KMS-11 (cell line): Measurements from ENCODE around the gene HPCAL1.

ENCODE experiments used
- H2AFZ ChIP-seq: fragments of 200-600 bp; sonication (generic); 2 replicates; pipeline ENCODE4 v1.6.1; 2016; ENCODE audit warnings: antibody characterized with exemption, mixed run types, low read depth
- H3K27ac ChIP-seq: fragments of 200-600 bp; sonication (generic); 2 replicates; pipeline ENCODE4 v1.6.1; 2016; ENCODE audit warnings: mild to moderate bottlenecking, mixed run types
- H3K27me3 ChIP-seq: fragments of 200-600 bp; sonication (generic); 2 replicates; pipeline ENCODE4 v1.6.1; 2017; ENCODE audit warnings: mild to moderate bottlenecking, low read depth, mixed run types, moderate library complexity; ENCODE audit not compliant: insufficient read depth
- H3K36me3 ChIP-seq: fragments of 200-600 bp; sonication (generic); 2 replicates; pipeline ENCODE4 v1.6.1; 2017; ENCODE audit warnings: mild to moderate bottlenecking, mixed run types; ENCODE audit not compliant: insufficient read depth
- H3K4me1 ChIP-seq: fragments of 200-600 bp; sonication (generic); 2 replicates; pipeline ENCODE4 v1.6.1; 2016; ENCODE audit warnings: mild to moderate bottlenecking, low read depth, mixed run types; ENCODE audit not compliant: poor library complexity, severe bottlenecking
- H3K4me2 ChIP-seq: fragments of 200-600 bp; sonication (generic); 2 replicates; pipeline ENCODE4 v1.7.0; 2016; ENCODE audit warnings: mild to moderate bottlenecking, mixed run types
- H3K4me3 ChIP-seq: fragments of 200-600 bp; sonication (generic); IDR thresholded peaks from 2 replicates; pipeline ENCODE4 v1.6.1; 2017; ENCODE audit warnings: low read depth, low read length, mixed read lengths; ENCODE audit not compliant: insufficient read depth
- H3K79me2 ChIP-seq: fragments of 200-600 bp; sonication (generic); 2 replicates; pipeline ENCODE4 v1.6.1; 2016; ENCODE audit warnings: low read depth, mixed run types; ENCODE audit not compliant: insufficient read depth
- H3K9ac ChIP-seq: fragments of 200-600 bp; sonication (generic); 2 replicates; pipeline ENCODE4 v1.6.1; 2016; ENCODE audit warnings: mild to moderate bottlenecking, mixed run types
- H4K20me1 ChIP-seq: fragments of 200-600 bp; sonication (generic); 2 replicates; pipeline ENCODE4 v1.6.1; 2016; ENCODE audit warnings: mild to moderate bottlenecking, mixed run types; ENCODE audit not compliant: insufficient read depth
- TF ChIP-seq, protein P1 (sequence below): fragments of 200-600 bp; sonication (generic); conservative IDR thresholded peaks from 2 replicates; pipeline ENCODE4 v1.6.1; 2017; ENCODE audit warnings: low read depth, mild to moderate bottlenecking, antibody characterized with exemption, low read length, moderate library complexity, mixed read lengths

Gene HPCAL1

DNA sequence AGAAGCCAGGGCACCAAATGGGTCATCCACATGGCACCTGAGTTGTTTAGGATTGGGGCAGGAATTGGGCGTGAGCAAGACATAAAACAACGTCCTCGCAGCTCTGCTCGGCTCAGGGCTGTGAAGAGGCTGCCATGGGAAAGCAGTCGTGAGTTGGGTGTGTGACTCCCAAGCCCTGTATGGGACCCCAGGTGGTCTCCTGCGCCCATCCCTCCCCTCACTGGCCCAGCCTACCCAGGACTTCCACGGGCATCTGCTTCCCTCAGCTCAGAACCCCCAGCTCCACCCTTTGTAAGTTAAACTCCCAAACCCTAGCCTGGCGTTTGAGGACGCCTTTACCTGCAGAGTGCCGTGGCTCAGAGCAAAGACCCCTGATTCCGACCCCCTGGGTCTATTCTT is 23.2 kb upstream of the HPCAL1 start:
- no peak overlapping the region for H3K9ac ChIP-seq
- H4K20me1 ChIP-seq = no peaks in the 10 kb centered on the region
- no peak overlapping the region for H3K4me3 ChIP-seq
- TF ChIP-seq, protein P1, sequence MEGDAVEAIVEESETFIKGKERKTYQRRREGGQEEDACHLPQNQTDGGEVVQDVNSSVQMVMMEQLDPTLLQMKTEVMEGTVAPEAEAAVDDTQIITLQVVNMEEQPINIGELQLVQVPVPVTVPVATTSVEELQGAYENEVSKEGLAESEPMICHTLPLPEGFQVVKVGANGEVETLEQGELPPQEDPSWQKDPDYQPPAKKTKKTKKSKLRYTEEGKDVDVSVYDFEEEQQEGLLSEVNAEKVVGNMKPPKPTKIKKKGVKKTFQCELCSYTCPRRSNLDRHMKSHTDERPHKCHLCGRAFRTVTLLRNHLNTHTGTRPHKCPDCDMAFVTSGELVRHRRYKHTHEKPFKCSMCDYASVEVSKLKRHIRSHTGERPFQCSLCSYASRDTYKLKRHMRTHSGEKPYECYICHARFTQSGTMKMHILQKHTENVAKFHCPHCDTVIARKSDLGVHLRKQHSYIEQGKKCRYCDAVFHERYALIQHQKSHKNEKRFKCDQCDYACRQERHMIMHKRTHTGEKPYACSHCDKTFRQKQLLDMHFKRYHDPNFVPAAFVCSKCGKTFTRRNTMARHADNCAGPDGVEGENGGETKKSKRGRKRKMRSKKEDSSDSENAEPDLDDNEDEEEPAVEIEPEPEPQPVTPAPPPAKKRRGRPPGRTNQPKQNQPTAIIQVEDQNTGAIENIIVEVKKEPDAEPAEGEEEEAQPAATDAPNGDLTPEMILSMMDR = no peak
- H3K4me2 ChIP-seq = no peak overlapping the region
- no peak overlapping the region for H2AFZ ChIP-seq
- no peak overlapping the region for H3K27ac ChIP-seq
- H3K79me2 ChIP-seq = no peaks in the 10 kb centered on the region
- no peaks in the 10 kb centered on the region for H3K4me1 ChIP-seq
- H3K27me3 ChIP-seq = peaks cover 6% of the 10 kb centered on the region; the same call in 1 of the 2 replicates
- H3K36me3 ChIP-seq = no peaks in the 10 kb centered on the region

DNA sequence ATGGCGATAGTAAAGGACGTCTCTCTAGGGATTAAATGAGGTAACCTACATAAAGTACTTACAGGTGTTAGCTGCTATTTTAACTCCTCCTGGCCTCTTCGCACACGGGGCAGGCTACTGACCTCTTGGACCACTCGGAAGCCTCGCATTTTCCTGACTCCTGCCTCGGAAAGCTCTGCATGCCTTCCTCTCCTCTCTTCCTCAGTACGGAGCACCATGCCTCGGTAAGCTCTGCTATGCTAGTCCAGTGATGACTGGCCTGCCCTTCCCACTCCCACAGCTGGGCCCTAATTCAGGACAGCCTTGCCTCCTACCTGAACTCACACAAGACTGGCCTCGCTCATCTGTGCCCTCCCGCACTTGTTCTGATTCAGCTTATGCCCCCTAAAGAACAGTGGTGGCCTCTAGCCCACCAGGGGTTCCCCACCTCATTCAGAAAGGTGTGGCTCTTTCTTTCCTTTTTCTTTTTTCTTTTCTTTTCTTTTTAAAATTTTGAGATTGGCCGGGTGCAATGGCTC is 22.7 kb upstream of the HPCAL1 start:
- no peaks in the 10 kb centered on the region for H3K79me2 ChIP-seq
- H3K27me3 ChIP-seq = peaks cover 6% of the 10 kb centered on the region; the same call in 1 of the 2 replicates
- H3K4me2 ChIP-seq = no peak overlapping the region
- TF ChIP-seq, protein P1 = no peak
- H3K27ac ChIP-seq = no peak overlapping the region
- no peaks in the 10 kb centered on the region for H4K20me1 ChIP-seq
- no peak overlapping the region for H3K9ac ChIP-seq
- no peaks in the 10 kb centered on the region for H3K36me3 ChIP-seq
- no peak overlapping the region for H3K4me3 ChIP-seq
- H3K4me1 ChIP-seq = no peaks in the 10 kb centered on the region
- H2AFZ ChIP-seq = no peak overlapping the region

DNA sequence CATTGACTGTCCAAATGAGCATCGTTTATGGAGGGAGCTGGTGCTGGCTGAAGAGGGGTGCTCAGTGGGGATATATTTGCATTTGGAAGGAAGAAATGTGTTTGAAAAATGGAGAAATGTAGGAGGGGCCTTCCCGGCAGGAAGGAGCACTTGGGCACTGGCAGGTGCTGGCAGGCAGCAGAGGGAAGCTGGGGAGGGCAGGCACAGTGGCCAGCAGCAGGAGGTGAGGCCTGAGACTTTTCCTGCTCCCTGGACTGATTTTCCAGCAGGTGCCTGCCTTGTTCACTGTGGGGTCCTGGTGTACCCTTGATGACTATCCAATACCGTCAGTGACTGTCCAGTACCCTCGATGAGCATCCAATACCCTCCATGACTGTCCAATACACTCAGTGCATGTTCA is 20.8 kb upstream of the HPCAL1 start:
- no peak overlapping the region for H3K9ac ChIP-seq
- H2AFZ ChIP-seq = no peak overlapping the region
- H3K4me2 ChIP-seq = no peak overlapping the region
- no peaks in the 10 kb centered on the region for H3K79me2 ChIP-seq
- TF ChIP-seq, protein P1 = no peak
- no peak overlapping the region for H3K4me3 ChIP-seq
- H3K4me1 ChIP-seq = no peaks in the 10 kb centered on the region
- H3K27me3 ChIP-seq = peaks cover 6% of the 10 kb centered on the region; the same call in 1 of the 2 replicates
- no peaks in the 10 kb centered on the region for H4K20me1 ChIP-seq
- H3K27ac ChIP-seq = no peak overlapping the region
- H3K36me3 ChIP-seq = no peaks in the 10 kb centered on the region

DNA sequence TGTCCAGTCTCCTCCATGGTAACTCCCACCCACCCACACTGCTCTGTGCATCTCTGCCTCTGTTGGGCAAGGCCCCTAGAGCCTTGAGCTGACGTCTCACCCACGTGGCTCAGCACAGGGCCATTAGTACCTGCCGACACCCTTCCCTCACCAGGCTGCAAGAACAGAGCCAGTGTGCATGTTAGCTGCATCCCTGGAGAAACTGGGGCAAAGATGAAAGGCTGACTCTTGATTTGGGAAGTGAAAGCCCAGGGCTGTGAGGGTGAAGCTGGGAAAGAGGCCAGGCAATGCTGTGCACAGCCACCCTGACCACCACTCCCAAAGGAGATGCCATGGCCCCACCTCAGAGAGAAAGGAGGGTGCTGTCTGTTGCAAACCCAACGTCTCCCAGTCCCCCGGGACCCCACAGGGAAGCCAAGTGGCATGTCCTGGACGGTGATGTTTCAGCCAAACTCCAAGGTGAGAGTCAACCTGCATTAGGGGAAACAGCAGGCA is 20.0 kb upstream of the HPCAL1 start:
- Histone ChIP-seq H3K27me3 (peaks cover 6% of the 10 kb centered on the region; the same call in 1 of the 2 replicates), H3K27ac (no peak overlapping the region), H3K9ac (no peak overlapping the region), H4K20me1 (no peaks in the 10 kb centered on the region), H3K4me3 (no peak overlapping the region), H3K4me2 (no peak overlapping the region), H3K79me2 (no peaks in the 10 kb centered on the region), H3K4me1 (no peaks in the 10 kb centered on the region), H2AFZ (no peak overlapping the region), H3K36me3 (no peaks in the 10 kb centered on the region)
- TF ChIP-seq, protein P1 = no peak
